ENCODE results near the gene GPRC5B.

Gene GPRC5B

GRCh38 chr16:19884611-19885450 lies at the start of gene GPRC5B:
Gene GPRC5B, minus strand, starts transcription at chr16:19884848. Its CDS starts 12,003 bp downstream, at chr16:19872845.
- no peak for DNase-seq

DNA sequence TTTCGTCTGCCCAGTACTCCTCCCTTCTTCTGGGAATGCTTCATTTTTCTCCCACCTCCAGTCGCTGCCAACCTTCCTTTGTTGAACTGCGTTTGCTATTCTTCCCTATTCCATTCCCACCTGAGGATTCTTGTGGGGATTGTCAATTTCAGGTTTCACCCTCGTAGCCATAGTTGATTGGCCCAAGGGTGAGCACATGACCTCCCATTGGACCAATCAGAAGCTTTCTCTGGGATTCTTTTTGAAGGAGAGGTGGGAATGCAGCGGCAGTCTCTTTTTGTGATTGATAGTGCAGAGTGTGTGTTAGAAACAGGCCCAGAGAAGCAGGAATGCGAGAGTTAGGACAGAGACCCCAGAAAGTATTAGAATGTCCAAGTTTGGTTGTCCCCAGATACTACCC lies 49.1 kb upstream of the GPRC5B start:
- DNase-seq, result no peak

- no peak for DNase-seq
Observed at GRCh38 chr16:19929062-19929511, 44.4 kb upstream of the GPRC5B start.

GRCh38 chr16:19928432-19928831 lies 43.8 kb upstream of the GPRC5B start:
- DNase-seq, result no peak

DNA sequence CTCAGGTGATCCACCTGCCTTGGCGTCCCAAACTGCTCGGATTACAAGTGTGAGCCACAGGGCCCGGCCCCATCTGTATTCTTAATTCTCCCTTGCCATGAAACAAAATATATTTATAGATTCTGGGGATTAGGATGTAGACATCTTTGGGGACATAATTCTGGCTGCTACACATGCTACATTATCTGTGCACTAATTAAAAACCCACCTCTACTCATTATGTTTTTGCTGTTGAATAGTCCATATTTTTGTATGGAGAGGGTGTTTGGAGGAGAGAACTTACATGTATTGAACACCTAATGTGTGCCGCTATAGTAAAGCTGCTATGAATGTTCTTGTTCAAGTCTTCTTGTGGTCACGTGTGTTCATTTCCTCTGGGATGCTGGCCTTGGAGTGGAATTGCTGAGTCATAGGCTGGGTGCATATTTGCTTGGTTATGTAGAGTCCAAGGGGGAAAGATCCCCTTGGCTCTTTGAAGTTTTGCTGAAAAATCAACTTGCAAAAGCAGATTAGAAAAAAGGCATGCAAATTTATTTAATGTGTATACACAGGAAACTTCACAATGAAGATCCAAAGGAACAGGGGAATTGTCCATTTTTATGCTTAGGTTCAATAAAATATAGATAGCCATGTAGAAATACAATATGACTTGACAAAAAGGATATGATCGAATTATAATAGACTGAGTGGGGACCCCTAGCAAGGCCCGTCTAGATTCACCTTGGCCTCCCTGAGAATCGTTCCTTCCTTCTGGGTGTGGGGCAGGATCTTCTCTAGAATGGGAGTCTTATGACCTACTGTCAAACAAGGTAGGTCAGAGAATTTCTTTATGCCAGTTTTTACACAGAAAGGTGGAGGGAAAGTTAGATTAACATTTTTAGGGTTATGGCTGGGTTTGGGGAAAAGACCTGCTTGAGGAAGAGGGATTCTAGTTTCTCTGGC lies 42.1 kb upstream of the GPRC5B start:
- no peak for DNase-seq

- no peak for DNase-seq
Observed at GRCh38 chr16:19923396-19923795, 38.7 kb upstream of the GPRC5B start.

- DNase-seq, result no peak
Observed at GRCh38 chr16:19919142-19919541, 34.5 kb upstream of the GPRC5B start.

DNA sequence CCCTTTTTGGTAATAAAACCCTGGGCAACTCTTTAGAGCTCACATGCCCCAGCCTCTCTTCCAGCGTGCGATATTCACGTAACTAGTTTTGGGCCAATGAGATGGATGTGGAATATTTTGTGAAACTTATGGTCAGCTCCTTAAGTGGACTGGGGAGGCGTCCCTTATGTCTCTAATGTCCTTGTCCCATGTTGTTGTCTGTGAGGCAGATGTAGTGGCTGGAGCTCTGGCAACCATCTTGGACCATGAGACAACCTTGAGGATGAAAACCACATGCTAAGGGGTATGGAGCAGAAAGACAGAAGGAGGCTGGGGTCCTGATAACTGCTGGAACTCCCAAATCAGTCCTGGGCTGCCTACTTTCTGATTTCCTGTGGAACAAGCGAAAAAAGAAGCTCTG lies 31.4 kb upstream of the GPRC5B start:
- no peak for DNase-seq

DNA sequence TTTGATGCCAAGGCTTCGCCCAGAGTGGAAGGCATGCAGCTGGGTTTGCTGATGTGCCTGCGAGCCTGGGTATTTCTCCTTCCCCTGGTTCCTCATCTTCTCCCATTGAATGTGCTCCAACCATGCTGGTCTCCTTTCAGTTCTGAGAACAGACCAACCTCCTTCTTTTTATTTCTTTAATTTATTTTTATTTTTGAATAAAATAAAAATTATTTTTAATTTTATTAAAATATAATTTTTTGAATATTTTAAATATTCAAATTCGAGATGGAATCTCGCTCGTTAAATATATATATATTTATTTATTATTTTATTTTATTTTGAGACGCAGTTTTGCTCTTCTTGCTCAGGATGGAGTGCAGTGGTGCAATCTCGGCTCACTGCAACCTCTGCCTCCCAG lies 30.2 kb upstream of the GPRC5B start:
- DNase-seq, result no peak

DNA sequence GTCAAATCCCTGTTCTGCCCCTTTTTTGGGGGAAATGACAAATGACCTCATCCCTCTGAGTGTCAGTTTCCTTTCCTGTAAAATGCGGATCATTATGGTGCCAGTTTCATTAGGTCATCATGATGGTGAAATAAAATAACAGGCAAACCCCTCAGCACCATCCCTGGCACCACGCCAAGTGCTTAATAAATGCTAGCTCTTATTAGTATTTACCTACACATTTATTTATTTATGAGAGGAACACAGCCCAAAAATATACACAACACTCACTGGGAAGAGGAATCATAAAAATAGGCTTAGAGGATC lies 28.6 kb upstream of the GPRC5B start:
- DNase-seq, result no peak

DNA sequence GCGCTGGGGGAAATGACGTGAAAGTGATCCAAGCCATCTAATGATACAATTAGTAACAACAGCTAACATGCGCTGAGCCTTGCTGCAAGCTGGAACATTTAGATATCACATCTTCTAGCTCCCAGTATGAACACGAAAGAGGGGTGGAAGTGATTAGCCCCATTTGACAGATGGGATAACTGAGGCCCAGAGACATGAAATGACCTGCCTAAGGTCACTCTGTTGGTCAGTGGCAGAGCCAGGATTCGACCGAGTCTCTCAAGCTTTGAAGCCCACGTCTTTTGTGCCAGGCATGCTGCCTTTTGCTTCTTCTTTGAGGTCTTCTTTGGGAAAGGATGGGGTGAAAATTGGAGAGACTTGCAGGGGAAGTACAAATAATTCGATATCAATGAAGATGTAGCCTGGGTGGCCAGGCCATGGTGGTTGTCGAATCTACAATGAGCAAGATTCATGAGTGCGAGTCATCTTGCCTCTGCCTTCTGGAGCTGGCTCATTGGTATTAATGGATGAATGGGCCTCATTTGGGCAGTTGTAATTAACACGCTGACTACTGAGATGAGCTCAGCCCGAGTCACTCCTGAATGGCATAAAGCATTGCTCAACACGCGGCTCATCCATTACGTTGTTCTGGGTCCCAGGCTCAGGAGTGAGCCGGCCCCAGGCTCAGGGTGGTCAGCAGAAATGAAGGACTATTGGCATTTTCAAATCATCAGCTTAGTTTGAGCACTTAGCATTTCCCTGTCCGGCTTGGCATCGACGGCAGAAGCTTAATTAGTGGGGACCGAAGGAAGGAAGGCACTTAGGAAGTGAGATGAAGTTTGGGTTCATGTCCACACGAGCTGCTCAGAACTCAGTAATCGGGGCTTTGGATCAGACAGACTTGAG lies 28.0 kb upstream of the GPRC5B start:
- no peak for DNase-seq

DNA sequence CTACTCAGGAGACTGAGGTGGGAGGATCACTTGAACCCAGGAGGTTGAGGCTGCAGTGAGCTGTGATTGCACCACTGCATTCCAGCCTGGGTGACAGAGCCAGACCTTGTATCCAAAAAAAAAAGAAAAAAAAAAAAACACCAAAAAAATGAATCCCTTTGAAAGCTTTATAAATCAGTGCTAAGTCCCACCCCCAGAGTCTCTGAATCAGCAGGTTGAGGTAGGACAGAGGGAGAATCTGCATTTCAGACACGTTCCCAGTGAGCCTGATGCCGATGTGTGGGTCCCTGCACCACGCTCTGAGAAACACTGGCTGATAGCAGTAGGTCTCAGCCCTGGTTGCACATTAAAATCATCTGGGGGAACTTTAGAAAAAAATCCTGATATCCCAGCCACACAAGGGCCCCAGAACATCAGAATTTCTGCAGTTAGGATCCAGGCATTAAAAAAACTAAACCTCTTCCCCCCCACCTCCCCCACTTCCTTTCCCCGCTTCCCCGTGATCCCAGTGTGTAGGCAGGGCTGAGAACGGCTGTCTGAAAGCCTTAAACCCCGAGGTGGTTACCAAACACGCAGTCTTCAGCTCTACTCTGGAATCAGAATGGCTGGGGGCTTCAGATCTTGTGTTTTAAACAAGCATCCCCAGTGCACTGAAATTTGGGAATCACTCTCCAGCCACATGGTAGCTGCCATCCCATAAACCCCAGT lies 27.3 kb upstream of the GPRC5B start:
- no peak for DNase-seq

GRCh38 chr16:19911204-19911603 lies 26.6 kb upstream of the GPRC5B start:
- no peak for DNase-seq

DNA sequence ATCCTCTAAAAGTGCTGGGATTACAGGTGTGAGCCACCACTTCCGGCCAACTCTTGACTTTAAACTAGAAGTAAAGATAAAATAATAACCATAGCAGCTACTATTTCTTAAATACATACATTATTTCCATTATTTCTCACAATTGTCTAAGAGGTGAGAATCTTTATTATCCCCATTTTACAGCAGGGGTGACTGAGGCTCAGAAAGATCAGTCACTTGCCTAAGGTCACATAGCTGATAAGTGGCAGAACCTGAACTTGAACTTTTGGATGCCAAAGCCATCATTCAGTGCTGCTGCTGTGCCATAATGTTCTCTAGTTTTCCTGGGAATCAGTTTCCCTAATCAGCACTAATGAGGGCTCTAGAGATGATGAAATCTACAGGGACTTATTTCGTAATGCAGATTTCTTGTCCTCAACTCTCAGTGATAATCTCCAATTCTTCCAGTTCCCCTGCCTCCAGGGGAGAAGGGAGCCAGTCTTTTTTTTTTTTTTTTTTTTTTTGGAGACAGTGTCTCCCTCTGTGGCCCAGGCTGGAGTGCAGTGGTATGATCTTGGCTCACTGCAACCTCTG lies 25.2 kb upstream of the GPRC5B start:
- no peak for DNase-seq

DNA sequence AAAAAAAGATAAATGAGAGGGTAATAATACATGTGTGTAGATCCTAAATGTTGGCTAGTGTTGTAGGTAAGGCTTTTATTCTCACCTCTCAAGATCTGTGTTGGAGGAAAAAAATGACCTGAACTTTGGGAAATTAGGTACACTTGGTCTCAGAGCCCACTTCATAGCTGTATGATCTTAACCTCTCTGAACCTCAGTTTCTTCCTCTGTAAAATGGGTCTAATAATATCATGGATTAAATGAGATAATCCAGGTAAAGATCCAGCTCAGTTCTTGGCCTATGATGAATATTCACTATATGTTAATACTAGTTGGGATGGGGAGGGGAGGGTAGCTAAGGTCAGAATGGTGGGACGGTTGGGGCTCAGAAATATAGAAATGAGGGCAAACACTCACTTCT lies 24.3 kb upstream of the GPRC5B start:
- no peak for DNase-seq

DNA sequence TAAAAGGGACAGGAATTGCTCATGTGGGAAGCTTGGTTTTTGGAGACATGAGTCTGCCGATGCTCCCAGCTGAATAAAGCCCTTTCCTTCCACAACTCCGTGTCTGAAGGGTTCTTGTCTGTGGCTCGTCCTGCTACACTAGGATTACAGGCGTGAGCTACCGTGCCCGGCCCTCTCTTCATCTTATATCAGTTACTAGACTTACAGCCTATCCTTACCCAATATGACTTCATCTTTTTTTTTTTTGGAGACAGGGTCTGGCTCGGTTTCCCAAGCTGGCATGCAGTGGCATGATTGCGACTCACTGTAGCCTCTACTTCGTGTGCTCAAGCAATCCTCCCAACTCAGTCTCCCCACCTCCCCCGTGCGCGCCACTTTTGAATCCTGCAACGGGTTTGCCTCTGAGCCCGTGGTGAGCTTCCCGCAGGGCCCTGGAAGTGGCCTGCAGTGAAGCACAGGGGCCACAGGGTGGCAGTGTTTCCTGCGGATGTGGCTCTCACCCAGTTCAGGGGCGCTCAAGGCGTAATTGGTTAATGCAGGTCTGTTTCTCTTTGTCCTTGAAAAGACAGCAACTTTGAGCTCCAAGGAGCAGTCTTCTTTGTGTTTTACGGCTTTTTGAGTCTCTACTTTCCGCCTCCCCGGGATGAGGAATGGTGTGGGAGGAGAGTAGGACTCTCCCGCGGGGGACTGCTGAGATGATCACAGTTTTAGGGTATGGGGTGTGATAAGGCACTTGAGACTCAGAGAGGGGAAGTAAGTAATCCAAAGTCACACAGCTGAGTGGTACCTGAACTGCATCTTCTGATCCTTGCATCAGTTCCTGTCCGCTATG lies 22.7 kb upstream of the GPRC5B start:
- peak; percentile 24 for DNase-seq

DNA sequence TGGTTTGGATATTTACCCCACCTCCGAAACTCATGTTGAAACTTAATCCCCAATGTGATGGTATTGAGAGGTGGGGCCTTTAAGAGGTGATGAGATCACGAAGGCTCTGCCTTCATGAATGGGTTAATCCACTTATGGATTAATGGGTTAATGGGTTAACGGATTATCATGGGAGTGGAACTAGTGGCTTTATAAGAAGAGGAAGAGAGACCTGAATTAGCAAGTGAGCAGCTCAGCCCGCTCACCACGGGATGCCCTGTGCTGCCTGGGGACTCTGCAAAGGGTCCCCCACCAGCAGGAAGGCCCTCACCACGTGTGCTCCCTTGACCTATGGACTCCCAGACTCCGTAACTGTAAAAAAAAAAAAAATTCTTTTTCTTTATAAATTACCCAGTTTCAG lies 16.5 kb upstream of the GPRC5B start:
- no peak for DNase-seq

GRCh38 chr16:19899605-19899955 lies 14.9 kb upstream of the GPRC5B start:
- DNase-seq, result no peak

GRCh38 chr16:19898924-19899604 lies 14.4 kb upstream of the GPRC5B start:
- no peak for DNase-seq

DNA sequence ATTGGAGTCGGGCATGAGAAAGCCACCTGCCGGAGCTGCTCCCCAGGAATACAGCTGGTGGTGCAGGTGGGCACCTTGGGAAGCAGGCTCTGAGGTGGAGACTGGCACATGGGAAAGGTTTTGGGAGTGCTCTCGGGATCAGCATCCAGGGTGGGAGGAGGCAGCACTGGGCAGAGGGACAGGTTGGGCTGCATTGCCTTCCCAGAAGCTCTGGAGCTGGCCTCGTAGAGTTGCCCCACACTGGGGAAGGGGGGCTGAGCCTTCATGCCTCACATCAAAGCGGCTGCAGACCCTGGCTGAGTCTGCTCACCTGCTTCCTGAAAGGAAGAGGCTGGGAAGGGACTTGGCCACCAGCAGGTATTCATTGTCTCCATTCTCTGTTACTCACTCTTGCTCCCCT lies 13.5 kb upstream of the GPRC5B start:
- DNase-seq, result no peak

DNA sequence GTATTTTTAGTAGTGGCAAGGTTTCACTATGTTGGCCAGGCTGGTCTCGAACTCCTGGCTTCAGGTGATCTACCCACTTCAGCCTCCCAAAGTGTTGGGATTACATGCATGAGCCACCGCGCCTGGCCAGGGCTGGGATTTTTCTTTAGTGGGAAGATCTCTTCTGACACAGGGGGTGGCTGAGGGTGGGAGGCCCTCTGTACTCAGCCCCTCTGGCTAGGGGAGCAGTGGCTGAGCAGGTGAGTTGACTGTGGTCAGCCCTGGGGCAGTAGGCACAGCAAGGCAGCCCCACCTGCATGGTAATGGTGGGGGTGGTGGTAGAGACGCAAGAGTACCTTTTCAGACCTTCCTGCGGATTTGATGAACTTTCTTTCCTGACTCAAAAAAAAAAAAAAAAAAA lies 12.3 kb upstream of the GPRC5B start:
- no peak for DNase-seq

Measured in NK-92 treated with Interleukin-12 subunit alpha and Interleukin-12 subunit beta, amount 100 ng/mL, for 24 hours (cell line).